NB4 (cell line): ENCODE measurements around the gene IRAK1.

ENCODE experiments used
- DNase-seq: peaks from one replicate; pipeline ENCODE4 v3.0.0; 2010; ENCODE audit warnings: low read depth
- H3K4me3 ChIP-seq: one replicate; pipeline ENCODE4 v1.5.1; 2011; ENCODE audit warnings: mild to moderate bottlenecking, low read depth, low read length, moderate library complexity
- MAX ChIP-seq: IDR thresholded peaks from 2 replicates; pipeline ENCODE4 v1.6.1; 2011; ENCODE audit warnings: low read depth, low read length
- MYC ChIP-seq: IDR thresholded peaks from 2 replicates; pipeline ENCODE4 v1.6.1; 2011; ENCODE audit warnings: low read depth, low read length
- POLR2A ChIP-seq: IDR thresholded peaks from 2 replicates; pipeline ENCODE4 v1.6.1; 2011; ENCODE audit warnings: mild to moderate bottlenecking; ENCODE audit not compliant: insufficient read length; ENCODE audit errors: extremely low read depth
- TF ChIP-seq, protein P1 (sequence below): IDR thresholded peaks from one replicate; pipeline ENCODE4 v1.5.1; 2012; ENCODE audit warnings: low read depth, low read length

The IRAK1 gene

DNA sequence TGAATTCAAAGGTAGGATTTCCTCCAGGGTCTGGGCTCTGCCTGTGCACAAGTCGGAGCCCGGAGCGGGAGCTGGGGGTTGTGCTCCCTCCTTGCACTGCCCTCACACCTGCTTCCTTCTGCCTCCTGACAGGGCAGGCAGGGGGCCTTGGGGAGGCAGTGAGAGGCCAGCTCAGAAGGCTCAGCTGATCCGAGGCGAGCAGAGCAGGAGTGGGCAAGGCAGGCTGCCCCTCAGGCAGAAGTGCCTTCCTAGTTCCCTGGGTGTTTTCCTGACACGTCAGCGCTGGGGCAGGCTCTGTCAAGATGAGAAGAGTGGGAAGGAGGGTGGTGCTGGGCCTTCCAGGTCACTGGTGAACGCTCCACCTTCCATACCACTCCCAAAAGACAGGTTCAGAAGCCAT lies 5.5 kb upstream of the IRAK1 start:
- TF ChIP-seq MYC (no peak), MAX (no peak), POLR2A (no peak)
- TF ChIP-seq, protein P1, sequence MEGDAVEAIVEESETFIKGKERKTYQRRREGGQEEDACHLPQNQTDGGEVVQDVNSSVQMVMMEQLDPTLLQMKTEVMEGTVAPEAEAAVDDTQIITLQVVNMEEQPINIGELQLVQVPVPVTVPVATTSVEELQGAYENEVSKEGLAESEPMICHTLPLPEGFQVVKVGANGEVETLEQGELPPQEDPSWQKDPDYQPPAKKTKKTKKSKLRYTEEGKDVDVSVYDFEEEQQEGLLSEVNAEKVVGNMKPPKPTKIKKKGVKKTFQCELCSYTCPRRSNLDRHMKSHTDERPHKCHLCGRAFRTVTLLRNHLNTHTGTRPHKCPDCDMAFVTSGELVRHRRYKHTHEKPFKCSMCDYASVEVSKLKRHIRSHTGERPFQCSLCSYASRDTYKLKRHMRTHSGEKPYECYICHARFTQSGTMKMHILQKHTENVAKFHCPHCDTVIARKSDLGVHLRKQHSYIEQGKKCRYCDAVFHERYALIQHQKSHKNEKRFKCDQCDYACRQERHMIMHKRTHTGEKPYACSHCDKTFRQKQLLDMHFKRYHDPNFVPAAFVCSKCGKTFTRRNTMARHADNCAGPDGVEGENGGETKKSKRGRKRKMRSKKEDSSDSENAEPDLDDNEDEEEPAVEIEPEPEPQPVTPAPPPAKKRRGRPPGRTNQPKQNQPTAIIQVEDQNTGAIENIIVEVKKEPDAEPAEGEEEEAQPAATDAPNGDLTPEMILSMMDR = no peak
- DNase-seq = no peak
- no peak overlapping the region for H3K4me3 ChIP-seq

GRCh38 chrX:154024271-154024670 lies 4.6 kb upstream of the IRAK1 start:
- TF ChIP-seq POLR2A (no peak), MAX (no peak), MYC (no peak)
- TF ChIP-seq, protein P1 = no peak
- no peak overlapping the region for H3K4me3 ChIP-seq

GRCh38 chrX:154023276-154024000 lies 3.7 kb upstream of the IRAK1 start:
- no peak overlapping the region for H3K4me3 ChIP-seq
- DNase-seq = no peak
- no peak for TF ChIP-seq MAX
- TF ChIP-seq POLR2A = no peak
- TF ChIP-seq MYC = no peak
- TF ChIP-seq, protein P1 = no peak

More at GRCh38 chrX:154024271-154024670, 4.6 kb upstream of the IRAK1 start:
- DNase-seq = no peak

DNA sequence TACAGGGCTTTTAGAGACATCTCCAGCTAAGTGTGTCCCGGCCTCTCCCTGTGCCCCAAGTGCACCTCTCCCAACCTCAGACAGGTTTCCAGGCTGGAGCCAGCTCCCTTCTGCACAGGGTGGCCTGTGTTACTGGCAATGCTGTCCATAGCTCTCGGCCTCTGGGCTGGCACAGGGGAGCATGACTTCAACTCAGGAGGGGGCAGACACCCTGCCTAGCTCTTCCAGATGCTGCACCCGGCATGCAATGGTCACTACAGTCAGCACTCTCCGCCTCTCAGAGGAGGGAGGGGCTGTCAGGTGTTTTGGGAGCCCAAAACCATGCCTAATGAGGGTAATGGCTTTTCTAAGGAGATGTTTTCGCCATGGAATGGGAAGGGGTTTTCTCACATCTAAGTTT lies 2.4 kb upstream of the IRAK1 start:
- DNase-seq = no peak
- TF ChIP-seq, protein P1 = no peak
- TF ChIP-seq POLR2A (no peak), MAX (no peak), MYC (no peak)
- no peak overlapping the region for H3K4me3 ChIP-seq

GRCh38 chrX:154021131-154021611 lies 1.5 kb upstream of the IRAK1 start:
- H3K4me3 ChIP-seq = peak overlapping the region; percentile 69
- no peak for TF ChIP-seq POLR2A
- TF ChIP-seq, protein P1 = no peak
- TF ChIP-seq MAX = no peak
- TF ChIP-seq MYC = no peak

More at GRCh38 chrX:154021131-154021611, 1.5 kb upstream of the IRAK1 start:
- peak; percentile 70 for DNase-seq
